Memory B cell (primary cell): ENCODE results near the gene REEP3.
"Not testable (repeated sequence)": the region's sequence is repeated elsewhere in the genome, so short reads cannot be mapped to it uniquely, and the experiment has no call there.

Source experiments
- ATAC-seq: fragments of 150-1000 bp; cut with Tn5 transposase; 2 replicates; pipeline ENCODE4 v1.10.0; 2021; ENCODE audit warnings: low read depth, mild to moderate bottlenecking, moderate library complexity
- DNase-seq, 2 donors: peaks; one replicate each; pipeline ENCODE4 v3.0.0; 2022; ENCODE audit warnings: low spot score in 2 of 2
- H3K27ac Mint-ChIP-seq: one replicate; pipeline ENCODE4 v1.8.0; 2022; ENCODE audit warnings: mild to moderate bottlenecking, moderate library complexity, mixed read lengths
- H3K27me3 Mint-ChIP-seq: one replicate; pipeline ENCODE4 v1.8.0; 2022; ENCODE audit warnings: mixed read lengths
- H3K36me3 Mint-ChIP-seq: one replicate; pipeline ENCODE4 v1.8.0; 2022; ENCODE audit warnings: mild to moderate bottlenecking, mixed read lengths
- H3K4me1 Mint-ChIP-seq: one replicate; pipeline ENCODE4 v1.8.0; 2022; ENCODE audit warnings: mixed read lengths
- H3K4me3 Mint-ChIP-seq: one replicate; pipeline ENCODE4 v1.8.0; 2022; ENCODE audit warnings: mild to moderate bottlenecking, moderate library complexity, mixed read lengths
- H3K9me3 Mint-ChIP-seq: one replicate; pipeline ENCODE4 v1.8.0; 2022; ENCODE audit warnings: mixed read lengths

REEP3 gene

GRCh38 chr10:63520500-63521415 is at the start of gene REEP3:
TSS of gene REEP3 (plus strand) at chr10:63521401. CDS start at chr10:63521546, 145 bp downstream.
- Mint-ChIP-seq H3K9me3 (no peaks in the 10 kb centered on the region), H3K4me3 (peak within 1 kb of the TSS; percentile 88), H3K36me3 (no peaks in the 10 kb centered on the region), H3K27me3 (no peaks in the 10 kb centered on the region), H3K4me1 (peaks cover 31% of the 10 kb centered on the region), H3K27ac (peak within 1 kb of the TSS; percentile 89)
- peak; percentile 73 for ATAC-seq
- DNase-seq = peak in 1 of 2 donors; percentile 43

- no peak for ATAC-seq
Observed at GRCh38 chr10:63474488-63474887, 46.7 kb upstream of the REEP3 start.

GRCh38 chr10:63477927-63478326 is 43.3 kb upstream of the REEP3 start:
- H3K27me3 Mint-ChIP-seq = no peaks in the 10 kb centered on the region
- H3K4me3 Mint-ChIP-seq = no peak overlapping the region
- H3K4me1 Mint-ChIP-seq = peaks cover 16% of the 10 kb centered on the region
- ATAC-seq (no peak), DNase-seq (no peak)
- no peaks in the 10 kb centered on the region for H3K9me3 Mint-ChIP-seq
- H3K27ac Mint-ChIP-seq = no peak overlapping the region
- peaks cover 2% of the 10 kb centered on the region for H3K36me3 Mint-ChIP-seq

More at GRCh38 chr10:63474488-63474887, 46.7 kb upstream of the REEP3 start:
- Mint-ChIP-seq H3K4me3 (no peak overlapping the region), H3K9me3 (no peaks in the 10 kb centered on the region), H3K27me3 (no peaks in the 10 kb centered on the region), H3K36me3 (peaks cover 2% of the 10 kb centered on the region), H3K4me1 (peaks cover 21% of the 10 kb centered on the region), H3K27ac (no peak overlapping the region)
- no peak for DNase-seq

GRCh38 chr10:63478564-63478963 is 42.6 kb upstream of the REEP3 start:
- Mint-ChIP-seq H3K36me3 (peaks cover 2% of the 10 kb centered on the region), H3K9me3 (no peaks in the 10 kb centered on the region), H3K27ac (no peak overlapping the region), H3K27me3 (no peaks in the 10 kb centered on the region), H3K4me3 (no peak overlapping the region), H3K4me1 (peaks cover 16% of the 10 kb centered on the region)
- no peak for DNase-seq
- no peak for ATAC-seq

- H3K27ac Mint-ChIP-seq = no peak overlapping the region
- DNase-seq (no peak), ATAC-seq (no peak)
- H3K4me3 Mint-ChIP-seq = no peak overlapping the region
- peaks cover 2% of the 10 kb centered on the region for H3K36me3 Mint-ChIP-seq
- peaks cover 15% of the 10 kb centered on the region for H3K4me1 Mint-ChIP-seq
- H3K27me3 Mint-ChIP-seq = no peaks in the 10 kb centered on the region
- H3K9me3 Mint-ChIP-seq = no peaks in the 10 kb centered on the region
Observed at GRCh38 chr10:63480237-63480636, 41.0 kb upstream of the REEP3 start.

GRCh38 chr10:63481815-63482421 is 39.3 kb upstream of the REEP3 start:
- H3K4me1 Mint-ChIP-seq = peaks cover 13% of the 10 kb centered on the region
- ATAC-seq (no peak), DNase-seq (no peak)
- no peak overlapping the region for H3K4me3 Mint-ChIP-seq
- H3K9me3 Mint-ChIP-seq = no peaks in the 10 kb centered on the region
- H3K27me3 Mint-ChIP-seq = no peaks in the 10 kb centered on the region
- H3K27ac Mint-ChIP-seq = no peak overlapping the region
- no peaks in the 10 kb centered on the region for H3K36me3 Mint-ChIP-seq

GRCh38 chr10:63483983-63484382 is 37.2 kb upstream of the REEP3 start:
- DNase-seq (no peak), ATAC-seq (no peak)
- peaks cover 7% of the 10 kb centered on the region for H3K4me1 Mint-ChIP-seq
- no peak overlapping the region for H3K4me3 Mint-ChIP-seq
- H3K36me3 Mint-ChIP-seq = no peaks in the 10 kb centered on the region
- no peaks in the 10 kb centered on the region for H3K27me3 Mint-ChIP-seq
- no peaks in the 10 kb centered on the region for H3K9me3 Mint-ChIP-seq
- H3K27ac Mint-ChIP-seq = no peak overlapping the region

GRCh38 chr10:63487990-63488389 is 33.2 kb upstream of the REEP3 start:
- Mint-ChIP-seq H3K4me1 (peaks cover 6% of the 10 kb centered on the region), H3K4me3 (no peak overlapping the region), H3K36me3 (peaks cover 2% of the 10 kb centered on the region), H3K9me3 (no peaks in the 10 kb centered on the region), H3K27ac (no peak overlapping the region), H3K27me3 (no peaks in the 10 kb centered on the region)
- no peak for ATAC-seq
- DNase-seq = no peak

GRCh38 chr10:63489838-63490237 is 31.4 kb upstream of the REEP3 start:
- no peak for ATAC-seq
- no peak overlapping the region for H3K4me3 Mint-ChIP-seq
- H3K27ac Mint-ChIP-seq = no peak overlapping the region
- no peak for DNase-seq
- peaks cover 4% of the 10 kb centered on the region for H3K4me1 Mint-ChIP-seq
- no peaks in the 10 kb centered on the region for H3K9me3 Mint-ChIP-seq
- peaks cover 2% of the 10 kb centered on the region for H3K36me3 Mint-ChIP-seq
- H3K27me3 Mint-ChIP-seq = no peaks in the 10 kb centered on the region

GRCh38 chr10:63491588-63492316 is 29.4 kb upstream of the REEP3 start:
- Mint-ChIP-seq H3K9me3 (no peaks in the 10 kb centered on the region), H3K27ac (no peak overlapping the region), H3K27me3 (no peaks in the 10 kb centered on the region), H3K36me3 (peaks cover 7% of the 10 kb centered on the region), H3K4me1 (peaks cover 9% of the 10 kb centered on the region), H3K4me3 (no peak overlapping the region)
- ATAC-seq = no peak
- DNase-seq = no peak

GRCh38 chr10:63492317-63492690 is 28.9 kb upstream of the REEP3 start:
- H3K9me3 Mint-ChIP-seq, H3K27ac Mint-ChIP-seq, H3K27me3 Mint-ChIP-seq, H3K36me3 Mint-ChIP-seq, DNase-seq, H3K4me3 Mint-ChIP-seq, ATAC-seq: not testable (repeated sequence)
- H3K4me1 Mint-ChIP-seq = peaks cover 10% of the 10 kb centered on the region

GRCh38 chr10:63493004-63493403 is 28.2 kb upstream of the REEP3 start:
- DNase-seq (no peak), ATAC-seq (no peak)
- H3K36me3 Mint-ChIP-seq = peaks cover 7% of the 10 kb centered on the region
- H3K27ac Mint-ChIP-seq = no peak overlapping the region
- H3K9me3 Mint-ChIP-seq = no peaks in the 10 kb centered on the region
- no peak overlapping the region for H3K4me3 Mint-ChIP-seq
- peaks cover 15% of the 10 kb centered on the region for H3K4me1 Mint-ChIP-seq
- no peaks in the 10 kb centered on the region for H3K27me3 Mint-ChIP-seq

- DNase-seq (no peak), ATAC-seq (no peak)
- no peaks in the 10 kb centered on the region for H3K9me3 Mint-ChIP-seq
- H3K27ac Mint-ChIP-seq = no peak overlapping the region
- no peaks in the 10 kb centered on the region for H3K27me3 Mint-ChIP-seq
- no peak overlapping the region for H3K4me3 Mint-ChIP-seq
- H3K4me1 Mint-ChIP-seq = peaks cover 18% of the 10 kb centered on the region
- H3K36me3 Mint-ChIP-seq = peaks cover 7% of the 10 kb centered on the region
Observed at GRCh38 chr10:63494951-63495350, 26.2 kb upstream of the REEP3 start.

- no peak for DNase-seq
- no peaks in the 10 kb centered on the region for H3K27me3 Mint-ChIP-seq
- H3K4me3 Mint-ChIP-seq = no peak overlapping the region
- H3K4me1 Mint-ChIP-seq = peaks cover 16% of the 10 kb centered on the region
- ATAC-seq = no peak
- H3K36me3 Mint-ChIP-seq = peaks cover 9% of the 10 kb centered on the region
- no peak overlapping the region for H3K27ac Mint-ChIP-seq
- no peaks in the 10 kb centered on the region for H3K9me3 Mint-ChIP-seq
Observed at GRCh38 chr10:63496561-63496960, 24.6 kb upstream of the REEP3 start.
